Hepatocyte (in vitro differentiated cells): ENCODE results near the gene HMGN4. TPM values are rescaled to one million over a fixed set of nuclear protein-coding genes. Genes with fewer than 3 reads are reported as not detected.

Experiments used
- DNase-seq: peaks from one replicate; pipeline ENCODE4 v3.0.0-alpha.2; 2016; ENCODE audit warnings: low spot score
- H2AFZ ChIP-seq: fragments of 200-600 bp; sonication (generic); 2 replicates; pipeline ENCODE4 v1.6.0; 2016; ENCODE audit warnings: antibody characterized with exemption, mild to moderate bottlenecking
- H3K27ac ChIP-seq: fragments of 200-600 bp; sonication (generic); 2 replicates; pipeline ENCODE4 v1.5.1; 2016; ENCODE audit warnings: mild to moderate bottlenecking
- H3K27me3 ChIP-seq: fragments of 200-600 bp; sonication (generic); 2 replicates; pipeline ENCODE4 v1.6.1; 2016
- H3K36me3 ChIP-seq: fragments of 200-600 bp; sonication (generic); replicated peaks from 2 replicates; pipeline ENCODE4 v1.5.1; 2016; ENCODE audit warnings: low read depth; ENCODE audit not compliant: insufficient read depth
- H3K4me1 ChIP-seq: fragments of 200-600 bp; sonication (generic); 2 replicates; pipeline ENCODE4 v1.5.1; 2016; ENCODE audit warnings: mild to moderate bottlenecking, moderate library complexity; ENCODE audit not compliant: insufficient read depth
- H3K4me2 ChIP-seq: fragments of 200-600 bp; sonication (generic); 2 replicates; pipeline ENCODE4 v1.6.0; 2016
- H3K4me3 ChIP-seq: fragments of 200-600 bp; sonication (generic); 2 replicates; pipeline ENCODE4 v1.5.1; 2016; ENCODE audit warnings: mild to moderate bottlenecking
- H3K79me2 ChIP-seq: fragments of 200-600 bp; sonication (generic); 2 replicates; pipeline ENCODE4 v1.6.0; 2017; ENCODE audit warnings: mild to moderate bottlenecking
- H3K9me2 ChIP-seq: fragments of 200-600 bp; sonication (generic); replicated peaks from 2 replicates; pipeline ENCODE4 v1.6.0; 2017; ENCODE audit warnings: mild to moderate bottlenecking; ENCODE audit not compliant: insufficient read depth
- H3K9me3 ChIP-seq: fragments of 200-600 bp; sonication (generic); 2 replicates; pipeline ENCODE4 v1.5.1; 2016; ENCODE audit warnings: low read depth, mild to moderate bottlenecking
- H4K20me1 ChIP-seq: fragments of 200-600 bp; sonication (generic); 2 replicates; pipeline ENCODE4 v1.6.0; 2016; ENCODE audit warnings: mild to moderate bottlenecking; ENCODE audit not compliant: insufficient read depth, poor library complexity, severe bottlenecking
- EZH2 ChIP-seq: fragments of 200-600 bp; sonication (generic); IDR thresholded peaks from 2 replicates; pipeline ENCODE4 v1.6.1; 2016; ENCODE audit warnings: antibody characterized with exemption, mild to moderate bottlenecking, borderline replicate concordance
- EZH2phosphoT487 ChIP-seq: fragments of 200-600 bp; sonication (generic); IDR thresholded peaks from one replicate; pipeline ENCODE4 v1.6.1; 2018; ENCODE audit warnings: antibody characterized with exemption, mild to moderate bottlenecking, low read depth, moderate library complexity; ENCODE audit not compliant: unreplicated experiment, severe bottlenecking
- WGBS: methylation state at CpG from one replicate; pipeline ENCODE4 v1.1.6; 2016; ENCODE audit warnings: low lambda C conversion rate; ENCODE audit errors: missing lambda C conversion rate; 5-methylcytosine and 5-hydroxymethylcytosine counted together
- polyA plus RNA-seq: library from polyadenylated mRNA; unstranded; fragments of >200 nt; fragmentation: Nextera tagmentation; extraction: Ambion mirVana; gene quantifications from 2 replicates; pipeline ENCODE4 v1.2.1, GENCODE V29; 2016
- total RNA-seq: library from RNA; depleted of rRNA; stranded (reverse); fragments of >200 nt; gene quantifications from 2 replicates; pipeline ENCODE4 v1.2.3, GENCODE V29; 2014
- TF ChIP-seq, protein P1 (sequence below): fragments of 200-600 bp; sonication (generic); IDR thresholded peaks from 2 replicates; pipeline ENCODE4 v1.5.1; 2016; ENCODE audit warnings: antibody characterized with exemption, mild to moderate bottlenecking; ENCODE audit not compliant: poor library complexity

The HMGN4 gene
- total and polyA plus RNA-seq, 2 experiments from 2014 or later = 41.2 to 53.5 TPM

DNA sequence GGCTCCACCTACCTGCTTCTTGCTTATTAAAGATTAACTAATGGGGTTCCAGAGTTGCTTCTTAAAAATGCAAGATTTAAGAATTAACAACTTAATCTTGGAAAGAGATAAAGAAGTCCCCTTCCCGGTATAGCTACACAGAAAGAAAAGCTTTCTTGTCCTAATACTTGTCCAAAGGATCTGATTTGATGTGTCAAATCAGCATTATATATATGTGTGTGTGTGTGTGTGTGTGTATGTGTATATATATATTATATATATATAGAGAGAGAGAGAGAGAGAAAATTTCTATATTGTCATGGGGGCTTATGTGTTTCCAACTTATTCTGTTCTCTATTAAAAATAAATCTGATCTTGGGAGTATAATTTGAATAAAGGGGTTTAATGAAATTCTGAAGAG lies 4.6 kb upstream of the HMGN4 start:
- no peaks in the 10 kb centered on the region for H3K9me2 ChIP-seq
- H3K9me3 ChIP-seq = no peaks in the 10 kb centered on the region
- DNase-seq = no peak
- no peak for TF ChIP-seq EZH2
- TF ChIP-seq, protein P1, sequence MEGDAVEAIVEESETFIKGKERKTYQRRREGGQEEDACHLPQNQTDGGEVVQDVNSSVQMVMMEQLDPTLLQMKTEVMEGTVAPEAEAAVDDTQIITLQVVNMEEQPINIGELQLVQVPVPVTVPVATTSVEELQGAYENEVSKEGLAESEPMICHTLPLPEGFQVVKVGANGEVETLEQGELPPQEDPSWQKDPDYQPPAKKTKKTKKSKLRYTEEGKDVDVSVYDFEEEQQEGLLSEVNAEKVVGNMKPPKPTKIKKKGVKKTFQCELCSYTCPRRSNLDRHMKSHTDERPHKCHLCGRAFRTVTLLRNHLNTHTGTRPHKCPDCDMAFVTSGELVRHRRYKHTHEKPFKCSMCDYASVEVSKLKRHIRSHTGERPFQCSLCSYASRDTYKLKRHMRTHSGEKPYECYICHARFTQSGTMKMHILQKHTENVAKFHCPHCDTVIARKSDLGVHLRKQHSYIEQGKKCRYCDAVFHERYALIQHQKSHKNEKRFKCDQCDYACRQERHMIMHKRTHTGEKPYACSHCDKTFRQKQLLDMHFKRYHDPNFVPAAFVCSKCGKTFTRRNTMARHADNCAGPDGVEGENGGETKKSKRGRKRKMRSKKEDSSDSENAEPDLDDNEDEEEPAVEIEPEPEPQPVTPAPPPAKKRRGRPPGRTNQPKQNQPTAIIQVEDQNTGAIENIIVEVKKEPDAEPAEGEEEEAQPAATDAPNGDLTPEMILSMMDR = no peak
- TF ChIP-seq EZH2phosphoT487 = no peak
- peaks cover 6% of the 10 kb centered on the region for H3K4me1 ChIP-seq
- no peaks in the 10 kb centered on the region for H3K27me3 ChIP-seq
- H3K4me2 ChIP-seq = peak overlapping the region; percentile 82
- peak overlapping the region; percentile 70 for H2AFZ ChIP-seq
- H3K36me3 ChIP-seq = no peaks in the 10 kb centered on the region
- no peaks in the 10 kb centered on the region for H3K79me2 ChIP-seq
- H3K27ac ChIP-seq = peak overlapping the region; percentile 85
- no peaks in the 10 kb centered on the region for H4K20me1 ChIP-seq
- peak overlapping the region; percentile 71 for H3K4me3 ChIP-seq
- 0% methylated on average over 1 of the region's 1 CpG for WGBS

DNA sequence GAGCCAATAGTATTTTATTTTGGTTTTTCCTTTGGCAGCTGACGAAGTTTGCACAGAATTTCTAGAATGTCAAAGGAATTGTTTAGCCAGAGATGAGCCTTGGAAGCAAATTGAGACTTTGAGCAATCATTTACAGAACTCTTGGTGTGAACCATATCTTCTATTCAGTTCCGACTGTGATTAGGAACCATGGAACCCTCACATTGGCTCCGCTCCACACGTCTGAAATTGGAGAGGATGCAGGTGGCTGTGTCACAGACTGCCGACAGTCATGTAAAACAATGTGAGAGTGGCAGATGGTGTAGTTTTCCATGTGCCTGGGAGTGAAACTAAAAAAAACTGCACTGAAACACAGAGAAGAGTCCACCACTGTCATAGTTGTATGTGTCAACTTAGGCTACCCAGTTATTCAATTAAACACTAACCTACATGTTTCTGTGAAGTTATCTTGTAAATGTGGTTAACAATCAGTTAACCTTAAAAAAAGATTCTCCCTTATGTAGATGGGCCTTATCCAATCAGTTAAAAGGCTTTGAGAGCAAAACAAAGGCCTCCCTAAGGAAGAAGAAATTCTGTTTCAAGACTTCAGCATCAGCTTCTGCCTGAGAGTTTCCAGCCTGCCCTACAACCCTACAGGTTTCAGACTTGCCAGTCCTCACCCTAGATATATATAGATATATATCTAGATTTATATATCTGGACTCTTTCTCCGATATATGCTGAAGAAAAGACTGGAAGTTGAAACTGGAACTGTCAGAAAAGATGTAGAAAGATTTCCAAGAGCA lies 3.3 kb upstream of the HMGN4 start:
- no peak overlapping the region for H2AFZ ChIP-seq
- peaks cover 13% of the 10 kb centered on the region for H3K79me2 ChIP-seq
- DNase-seq = no peak
- no peaks in the 10 kb centered on the region for H4K20me1 ChIP-seq
- H3K9me3 ChIP-seq = no peaks in the 10 kb centered on the region
- no peak overlapping the region for H3K4me3 ChIP-seq
- H3K4me2 ChIP-seq = no peak overlapping the region
- no peaks in the 10 kb centered on the region for H3K27me3 ChIP-seq
- no peaks in the 10 kb centered on the region for H3K36me3 ChIP-seq
- no peak overlapping the region for H3K27ac ChIP-seq
- TF ChIP-seq EZH2 (no peak), EZH2phosphoT487 (no peak)
- TF ChIP-seq, protein P1 = no peak
- 80% methylated on average over 6 of the region's 6 CpGs for WGBS
- peaks cover 12% of the 10 kb centered on the region for H3K4me1 ChIP-seq
- H3K9me2 ChIP-seq = no peaks in the 10 kb centered on the region

DNA sequence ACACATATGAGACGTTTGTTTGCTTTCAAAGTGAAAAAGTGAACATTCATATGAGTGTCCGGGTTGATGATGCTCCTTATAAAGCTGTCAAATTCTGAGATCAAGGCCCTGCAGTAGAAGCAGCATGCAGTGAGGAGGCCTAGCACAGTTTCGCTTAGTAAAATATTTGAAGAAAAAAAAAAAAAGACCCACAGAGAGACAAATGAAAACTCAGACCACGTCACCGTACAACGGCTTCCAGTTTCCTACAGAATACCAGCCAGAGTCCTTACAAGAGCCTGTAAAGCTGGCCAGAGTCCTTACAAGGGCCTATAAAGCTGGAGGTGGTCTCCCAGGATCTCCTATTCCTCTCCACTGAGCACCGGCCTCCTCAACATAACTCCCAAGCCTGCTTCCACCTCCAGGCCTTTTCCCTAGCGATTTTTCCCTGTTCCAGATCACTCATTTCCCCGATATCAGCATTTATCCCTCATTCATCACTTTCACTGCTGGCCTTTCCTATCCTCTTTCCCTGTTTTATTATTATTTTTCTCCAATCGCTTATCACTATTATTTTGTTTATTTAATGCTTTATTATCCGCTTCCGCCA lies 1.5 kb upstream of the HMGN4 start:
- WGBS = 17% methylated on average over 12 of the region's 12 CpGs
- Histone ChIP-seq H3K4me2 (peak overlapping the region; percentile 75), H2AFZ (peak overlapping the region; percentile 69), H3K9me3 (no peaks in the 10 kb centered on the region), H3K9me2 (no peaks in the 10 kb centered on the region), H3K27ac (peak overlapping the region; percentile 97), H4K20me1 (no peaks in the 10 kb centered on the region), H3K4me1 (peaks cover 12% of the 10 kb centered on the region), H3K27me3 (no peaks in the 10 kb centered on the region), H3K36me3 (no peaks in the 10 kb centered on the region), H3K4me3 (peak overlapping the region; percentile 54), H3K79me2 (peaks cover 29% of the 10 kb centered on the region)
- peak; percentile 59 for DNase-seq
- TF ChIP-seq, protein P1 = no peak
- TF ChIP-seq EZH2phosphoT487 (no peak), EZH2 (no peak)
